ENCODE data around the gene INAFM1. TPM values are rescaled to one million over a fixed set of nuclear protein-coding genes. Genes with fewer than 3 reads are reported as not detected.

The INAFM1 gene
- total and polyA plus RNA-seq, 9 of the 15 experiments (the other 6 are each of a cell fraction or from before 2014, with no cell fraction given): 0.71 to 30.9 (median 3.1) TPM

- TF ChIP-seq FOXK2 (conservative IDR thresholded peaks at IDR 0.05 in 1 of 2, IDR thresholded peaks at IDR 0.05 in 1 of 2; ENCODE audit: low read depth in 2 of 2): peak; percentile 35 to 56; a peak in 1 of 4 replicates
- no peak for TF ChIP-seq ASH1L (IDR thresholded peaks at IDR 0.05; ENCODE audit: borderline replicate concordance, low read depth, partially characterized antibody)
- no peak for TF ChIP-seq PATZ1 (CRISPR knock-in tag; IDR thresholded peaks at IDR 0.05; ENCODE audit: borderline replicate concordance)
- TF ChIP-seq, protein P1, sequence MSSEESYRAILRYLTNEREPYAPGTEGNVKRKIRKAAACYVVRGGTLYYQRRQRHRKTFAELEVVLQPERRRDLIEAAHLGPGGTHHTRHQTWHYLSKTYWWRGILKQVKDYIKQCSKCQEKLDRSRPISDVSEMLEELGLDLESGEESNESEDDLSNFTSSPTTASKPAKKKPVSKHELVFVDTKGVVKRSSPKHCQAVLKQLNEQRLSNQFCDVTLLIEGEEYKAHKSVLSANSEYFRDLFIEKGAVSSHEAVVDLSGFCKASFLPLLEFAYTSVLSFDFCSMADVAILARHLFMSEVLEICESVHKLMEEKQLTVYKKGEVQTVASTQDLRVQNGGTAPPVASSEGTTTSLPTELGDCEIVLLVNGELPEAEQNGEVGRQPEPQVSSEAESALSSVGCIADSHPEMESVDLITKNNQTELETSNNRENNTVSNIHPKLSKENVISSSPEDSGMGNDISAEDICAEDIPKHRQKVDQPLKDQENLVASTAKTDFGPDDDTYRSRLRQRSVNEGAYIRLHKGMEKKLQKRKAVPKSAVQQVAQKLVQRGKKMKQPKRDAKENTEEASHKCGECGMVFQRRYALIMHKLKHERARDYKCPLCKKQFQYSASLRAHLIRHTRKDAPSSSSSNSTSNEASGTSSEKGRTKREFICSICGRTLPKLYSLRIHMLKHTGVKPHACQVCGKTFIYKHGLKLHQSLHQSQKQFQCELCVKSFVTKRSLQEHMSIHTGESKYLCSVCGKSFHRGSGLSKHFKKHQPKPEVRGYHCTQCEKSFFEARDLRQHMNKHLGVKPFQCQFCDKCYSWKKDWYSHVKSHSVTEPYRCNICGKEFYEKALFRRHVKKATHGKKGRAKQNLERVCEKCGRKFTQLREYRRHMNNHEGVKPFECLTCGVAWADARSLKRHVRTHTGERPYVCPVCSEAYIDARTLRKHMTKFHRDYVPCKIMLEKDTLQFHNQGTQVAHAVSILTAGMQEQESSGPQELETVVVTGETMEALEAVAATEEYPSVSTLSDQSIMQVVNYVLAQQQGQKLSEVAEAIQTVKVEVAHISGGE (CRISPR knock-in tag; IDR thresholded peaks at IDR 0.05): peak in 1 of 3 experiments; percentile 66; a peak in 2 of 6 replicates
- peak; percentile 54 for TF ChIP-seq PKNOX1 (IDR thresholded peaks at IDR 0.05)
- peak; percentile 83 for TF ChIP-seq VEZF1 (CRISPR knock-in tag; IDR thresholded peaks at IDR 0.05)
- TF ChIP-seq HDAC1 (IDR thresholded peaks at IDR 0.05): no peak
- no peak for TF ChIP-seq CBX3 (IDR thresholded peaks at IDR 0.05; ENCODE audit: borderline replicate concordance in 1 of 2, low read length in 2 of 2)
- TF ChIP-seq, protein P2, sequence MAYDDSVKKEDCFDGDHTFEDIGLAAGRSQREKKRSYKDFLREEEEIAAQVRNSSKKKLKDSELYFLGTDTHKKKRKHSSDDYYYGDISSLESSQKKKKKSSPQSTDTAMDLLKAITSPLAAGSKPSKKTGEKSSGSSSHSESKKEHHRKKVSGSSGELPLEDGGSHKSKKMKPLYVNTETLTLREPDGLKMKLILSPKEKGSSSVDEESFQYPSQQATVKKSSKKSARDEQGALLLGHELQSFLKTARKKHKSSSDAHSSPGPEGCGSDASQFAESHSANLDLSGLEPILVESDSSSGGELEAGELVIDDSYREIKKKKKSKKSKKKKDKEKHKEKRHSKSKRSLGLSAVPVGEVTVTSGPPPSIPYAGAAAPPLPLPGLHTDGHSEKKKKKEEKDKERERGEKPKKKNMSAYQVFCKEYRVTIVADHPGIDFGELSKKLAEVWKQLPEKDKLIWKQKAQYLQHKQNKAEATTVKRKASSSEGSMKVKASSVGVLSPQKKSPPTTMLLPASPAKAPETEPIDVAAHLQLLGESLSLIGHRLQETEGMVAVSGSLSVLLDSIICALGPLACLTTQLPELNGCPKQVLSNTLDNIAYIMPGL (CRISPR knock-in tag; IDR thresholded peaks at IDR 0.05): no peak
- TF ChIP-seq MAFF (IDR thresholded peaks at IDR 0.05; ENCODE audit: low read length): no peak
- TF ChIP-seq, protein P3, sequence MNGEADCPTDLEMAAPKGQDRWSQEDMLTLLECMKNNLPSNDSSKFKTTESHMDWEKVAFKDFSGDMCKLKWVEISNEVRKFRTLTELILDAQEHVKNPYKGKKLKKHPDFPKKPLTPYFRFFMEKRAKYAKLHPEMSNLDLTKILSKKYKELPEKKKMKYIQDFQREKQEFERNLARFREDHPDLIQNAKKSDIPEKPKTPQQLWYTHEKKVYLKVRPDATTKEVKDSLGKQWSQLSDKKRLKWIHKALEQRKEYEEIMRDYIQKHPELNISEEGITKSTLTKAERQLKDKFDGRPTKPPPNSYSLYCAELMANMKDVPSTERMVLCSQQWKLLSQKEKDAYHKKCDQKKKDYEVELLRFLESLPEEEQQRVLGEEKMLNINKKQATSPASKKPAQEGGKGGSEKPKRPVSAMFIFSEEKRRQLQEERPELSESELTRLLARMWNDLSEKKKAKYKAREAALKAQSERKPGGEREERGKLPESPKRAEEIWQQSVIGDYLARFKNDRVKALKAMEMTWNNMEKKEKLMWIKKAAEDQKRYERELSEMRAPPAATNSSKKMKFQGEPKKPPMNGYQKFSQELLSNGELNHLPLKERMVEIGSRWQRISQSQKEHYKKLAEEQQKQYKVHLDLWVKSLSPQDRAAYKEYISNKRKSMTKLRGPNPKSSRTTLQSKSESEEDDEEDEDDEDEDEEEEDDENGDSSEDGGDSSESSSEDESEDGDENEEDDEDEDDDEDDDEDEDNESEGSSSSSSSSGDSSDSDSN (IDR thresholded peaks at IDR 0.05; ENCODE audit: borderline replicate concordance in 1 of 2, low read depth in 2 of 2, low read length in 2 of 2): no peak
- peak; percentile 13 for TF ChIP-seq TAF1 (IDR thresholded peaks at IDR 0.05; ENCODE audit: control insufficient read depth, extremely low read depth, insufficient read depth, low read length, severe bottlenecking)
Measured at GRCh38 chr19:47256693-47257410, 17.8 kb upstream of the INAFM1 start (continued).

All from K562 (cell line).